Caco-2 (cell line): ENCODE results near the gene ZNF341. TPM values are rescaled to one million over a fixed set of nuclear protein-coding genes. Genes with fewer than 3 reads are reported as not detected.

Experiments used
- Bru-seq: library from RNA; stranded (reverse); fragments of 400-500 nt; gene quantifications from one replicate; lab custom pipeline; 2021; lab: Mats Ljungman, UMichigan
- BruChase-seq, 2 experiments: library from RNA; stranded (reverse); fragments of 400-500 nt; gene quantifications; one replicate each; lab custom pipeline; 2021; lab: Mats Ljungman, UMichigan
- BruUV-seq: library from RNA; stranded (reverse); fragments of 400-500 nt; replicated peaks from 2 replicates; lab custom pipeline; 2021; lab: Mats Ljungman, UMichigan
- CTCF ChIA-PET: fragments of 300-600 bp; sonication (Branson Sonifier 250); formaldehyde crosslinking; loops from one replicate; lab custom pipeline; 2022; ENCODE audit warnings: antibody characterized with exemption; lab: Charles Lee
- POLR2A ChIA-PET: fragments of 300-600 bp; sonication (Branson Sonifier 250); formaldehyde crosslinking; loops from one replicate; lab custom pipeline; 2022; ENCODE audit warnings: antibody characterized with exemption; lab: Charles Lee
- DNase-seq, 2 experiments: peaks; one replicate each; pipeline versions ENCODE4 v3.0.0 to v3.0.0-alpha.2; 2020 to 2022
- H3K27me3 ChIP-seq: replicated peaks from 2 replicates; pipeline ENCODE4 v1.6.0; 2011; ENCODE audit warnings: low read length; ENCODE audit not compliant: control insufficient read depth, insufficient read depth
- H3K36me3 ChIP-seq: 2 replicates; pipeline ENCODE4 v1.5.1; 2011; ENCODE audit warnings: low read length; ENCODE audit not compliant: control insufficient read depth, insufficient read depth
- H3K4me1 ChIP-seq: fragments of 250-450 bp; sonication (Bioruptor Pico); 2 replicates; pipeline ENCODE4 v1.5.1; 2020; ENCODE audit warnings: mild to moderate bottlenecking
- H3K4me3 ChIP-seq: 2 replicates; pipeline ENCODE4 v1.5.1; 2011; ENCODE audit warnings: low read depth, mild to moderate bottlenecking, control low read depth, low read length
- H3K9me3 ChIP-seq: fragments of 250-450 bp; sonication (Bioruptor Pico); 2 replicates; pipeline ENCODE4 v1.5.1; 2020; ENCODE audit warnings: mild to moderate bottlenecking, moderate library complexity
- H3K27ac Mint-ChIP-seq: one replicate; pipeline ENCODE4 v1.8.0; 2022; ENCODE audit warnings: mixed read lengths; ENCODE audit not compliant: unreplicated experiment
- H3K27me3 Mint-ChIP-seq: one replicate; pipeline ENCODE4 v1.8.0; 2022; ENCODE audit warnings: mixed read lengths; ENCODE audit not compliant: insufficient read depth, unreplicated experiment
- H3K36me3 Mint-ChIP-seq: one replicate; pipeline ENCODE4 v1.8.0; 2022; ENCODE audit warnings: mild to moderate bottlenecking, mixed read lengths; ENCODE audit not compliant: insufficient read depth, unreplicated experiment
- H3K4me1 Mint-ChIP-seq: one replicate; pipeline ENCODE4 v1.8.0; 2022; ENCODE audit warnings: low read depth, mixed read lengths; ENCODE audit not compliant: unreplicated experiment
- H3K4me3 Mint-ChIP-seq: one replicate; pipeline ENCODE4 v1.8.0; 2022; ENCODE audit warnings: mild to moderate bottlenecking, moderate library complexity, mixed read lengths; ENCODE audit not compliant: unreplicated experiment
- H3K9me3 Mint-ChIP-seq: one replicate; pipeline ENCODE4 v1.8.0; 2022; ENCODE audit warnings: mixed read lengths; ENCODE audit not compliant: unreplicated experiment
- CTCF ChIP-seq, 2 experiments: fragments of 200-600 bp in 1 of 2; IDR thresholded peaks; 1 replicate in 1 of 2; 2 replicates in 1 of 2; pipeline versions ENCODE4 v1.5.1 to v1.8.0; 2011 to 2022; ENCODE audit warnings: antibody characterized with exemption in 1 of 2, control low read depth in 1 of 2, inconsistent platforms in 1 of 2, low read depth in 1 of 2, low read length in 1 of 2, mild to moderate bottlenecking in 1 of 2, moderate library complexity in 1 of 2; ENCODE audit not compliant: insufficient read depth in 1 of 2, severe bottlenecking in 1 of 2, unreplicated experiment in 1 of 2
- intact Hi-C: fragments of 100-400 bp; cut with micrococcal nuclease; formaldehyde crosslinking; loops from one replicate; pipeline ENCODE4 v1.10.0; 2022; ENCODE audit not compliant: unreplicated experiment
- long read RNA-seq: library from polyadenylated mRNA; stranded (forward); transcript quantifications from one replicate; pipeline ENCODE4 v2.0.0, GENCODE V29; 2022
- total RNA-seq: library from RNA; stranded (reverse); gene quantifications from 2 replicates; pipeline ENCODE4 v1.2.3, GENCODE V29; 2022

The ZNF341 gene
- total RNA-seq, result 2.9 and 4.6 TPM in 2 replicates
- percentile 48 among the genes with signal in this experiment for Bru-seq, nascent RNA
- BruChase-seq, experiment 1, labeled RNA remaining after a 2-hour chase, result percentile 41 among the genes with signal in this experiment
- BruChase-seq, experiment 2, labeled RNA remaining after a 6-hour chase, result percentile 45 among the genes with signal in this experiment
- long read RNA-seq, partial matches to known transcripts, result 1 of 12 reads
- long read RNA-seq, other reads (novel, unspliced or antisense), result 5 of 12 reads

- CTCF ChIA-PET, result interaction anchor here (0.6 to 3.5 kb wide), 12 partner anchors 8 to 381 kb away, joined by 3 to 39 read pairs (median 4); partner anchors contain the start of genes CHMP4B, EIF2S2 and PXMP4
- peaks cover 16% of the 10 kb centered on the region for H3K9me3 ChIP-seq
- H3K4me1 Mint-ChIP-seq, result peaks cover 27% of the 10 kb centered on the region
- H3K4me3 Mint-ChIP-seq, result peak within 1 kb of the TSS; percentile 94
- DNase-seq, result peak in 1 of 2 experiments; percentile 97
- TSS peak; percentile 34 for BruUV-seq
- intact Hi-C loops, result loop anchor here (1.0 to 5.0 kb wide), 8 partner anchors 11 to 289 kb away; partner anchors contain the start of genes ACTL10, CHMP4B, E2F1 and NECAB3
- peak within 1 kb of the TSS; percentile 72 for H3K4me3 ChIP-seq
- no peaks in the 10 kb centered on the region for H3K27me3 ChIP-seq
- TF ChIP-seq CTCF (IDR thresholded peaks at IDR 0.05; ENCODE audit: insufficient read depth in 1 of 2, low read depth in 1 of 2, low read length in 1 of 2, severe bottlenecking in 1 of 2, unreplicated experiment in 1 of 2), result peak; percentile 96 to 99
- H3K27me3 Mint-ChIP-seq, result no peaks in the 10 kb centered on the region
- H3K27ac Mint-ChIP-seq, result peak within 1 kb of the TSS; percentile 88
- peaks cover 14% of the 10 kb centered on the region for H3K9me3 Mint-ChIP-seq
- peaks cover 28% of the 10 kb centered on the region for H3K36me3 Mint-ChIP-seq
- no peaks in the 10 kb centered on the region for H3K36me3 ChIP-seq
- peaks cover 23% of the 10 kb centered on the region for H3K4me1 ChIP-seq
- POLR2A ChIA-PET, result interaction anchor here (0.9 to 3.1 kb wide), 10 partner anchors 12 to 381 kb away, joined by 3 to 26 read pairs (median 7); partner anchors contain the start of genes ACTL10, CBFA2T2, CHMP4B and EIF2S2
These were observed at the start of gene ZNF341 for GRCh38 chr20:33731693-33732165. ZNF341 (plus strand) TSS chr20:33731996; CDS start chr20:33732022, 26 bp downstream.

GRCh38 chr20:33684533-33685327 is 47.1 kb upstream of the ZNF341 start:
- no peak for TF ChIP-seq CTCF (IDR thresholded peaks at IDR 0.05; ENCODE audit: insufficient read depth in 1 of 2, low read depth in 1 of 2, low read length in 1 of 2, severe bottlenecking in 1 of 2, unreplicated experiment in 1 of 2)
- CTCF ChIA-PET, result interaction anchor here (0.6 to 6.0 kb wide), 5 partner anchors 17 to 210 kb away, joined by 4 to 29 read pairs (median 5); partner anchors contain the start of gene ACTL10
- Histone ChIP-seq H3K36me3 (no peaks in the 10 kb centered on the region), H3K4me3 (peak overlapping the region; percentile 80), H3K9me3 (no peaks in the 10 kb centered on the region), H3K27me3 (no peaks in the 10 kb centered on the region), H3K4me1 (peaks cover 41% of the 10 kb centered on the region)
- H3K4me1 Mint-ChIP-seq, result peaks cover 54% of the 10 kb centered on the region
- no peaks in the 10 kb centered on the region for H3K9me3 Mint-ChIP-seq
- H3K36me3 Mint-ChIP-seq, result peaks cover 48% of the 10 kb centered on the region
- peak overlapping the region; percentile 78 for H3K27ac Mint-ChIP-seq
- peak overlapping the region; percentile 68 for H3K4me3 Mint-ChIP-seq
- no peaks in the 10 kb centered on the region for H3K27me3 Mint-ChIP-seq
- intact Hi-C loops, result loop anchor here (5.0 kb wide), 2 partner anchors 128 to 308 kb away; partner anchors contain the start of genes CHMP4B and RALY
- POLR2A ChIA-PET, result interaction anchor here (0.8 to 1.8 kb wide), 4 partner anchors 10 to 309 kb away, joined by 3 to 9 read pairs (median 6); partner anchors contain the start of genes ACTL10, PXMP4 and RALY
- DNase-seq, result no peak
- TSS peak; percentile 36 for BruUV-seq
